Measurements from ENCODE around the gene PPM1B.
"Not testable (repeated sequence)": the region's sequence is repeated elsewhere in the genome, so short reads cannot be mapped to it uniquely, and the experiment has no call there.

The PPM1B gene

GRCh38 chr2:44203542-44203941 lies 34.9 kb downstream of the PPM1B start:
- no peak for TF ChIP-seq CTCF (IDR thresholded peaks at IDR 0.05; ENCODE audit: control insufficient read depth, extremely low read depth, insufficient read depth)
- no peak overlapping the region for H3K4me3 ChIP-seq (ENCODE audit: low read depth, low read length)
- DNase-seq (ENCODE audit: low read depth): no peak

- no peak for TF ChIP-seq CTCF (IDR thresholded peaks at IDR 0.05; ENCODE audit: control insufficient read depth, extremely low read depth, insufficient read depth)
- H3K4me3 ChIP-seq (ENCODE audit: low read depth, low read length): no peak overlapping the region
- DNase-seq (ENCODE audit: low read depth): no peak
Observed at GRCh38 chr2:44205169-44205568, 36.5 kb downstream of the PPM1B start.

DNA sequence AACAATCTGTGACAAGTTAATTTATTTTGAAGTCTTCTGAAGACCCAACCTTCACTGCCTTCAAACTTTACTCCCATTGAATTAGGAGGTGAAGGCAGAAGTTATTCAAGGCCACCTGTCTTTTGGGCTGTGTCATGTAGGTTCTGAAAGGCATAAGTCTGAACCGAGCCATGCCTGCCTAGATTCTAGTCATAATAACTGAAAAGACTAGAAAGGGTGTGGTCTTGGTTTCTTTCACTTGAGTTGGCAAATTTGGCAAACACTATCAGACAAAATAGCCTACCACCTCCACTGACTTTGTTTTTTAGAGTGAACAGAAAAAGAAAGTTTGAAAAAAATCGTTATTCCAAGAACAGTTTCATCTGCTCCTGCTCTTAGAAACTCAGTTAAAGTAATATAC lies 38.4 kb downstream of the PPM1B start:
- DNase-seq (ENCODE audit: low read depth): no peak
- no peak for TF ChIP-seq CTCF (IDR thresholded peaks at IDR 0.05; ENCODE audit: control insufficient read depth, extremely low read depth, insufficient read depth)

DNA sequence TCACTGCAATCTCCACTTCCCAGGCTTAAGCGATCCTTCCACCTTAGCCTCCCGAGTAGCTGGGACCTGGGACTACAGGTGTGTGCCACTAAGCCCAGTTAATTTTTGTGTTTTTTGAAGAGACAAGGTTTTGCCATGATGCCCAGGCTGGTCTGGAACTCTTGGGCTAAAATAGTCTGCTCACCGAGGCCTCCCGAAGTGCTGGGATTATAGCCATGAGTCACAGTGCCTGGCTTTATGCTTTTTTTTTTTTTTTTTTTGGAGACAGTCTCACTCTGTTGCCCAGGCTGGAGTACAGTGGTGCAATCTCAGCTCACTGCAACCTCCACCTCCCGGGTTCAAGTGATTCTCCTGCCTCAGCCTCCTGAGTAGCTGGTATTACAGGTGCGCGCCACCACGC lies 39.0 kb downstream of the PPM1B start:
- not testable (repeated sequence) for DNase-seq (ENCODE audit: low read depth); H3K4me3 ChIP-seq (ENCODE audit: low read depth, low read length)

More for the DNA sequence above, 38.4 kb downstream of the PPM1B start:
- no peak overlapping the region for H3K4me3 ChIP-seq (ENCODE audit: low read depth, low read length)

DNA sequence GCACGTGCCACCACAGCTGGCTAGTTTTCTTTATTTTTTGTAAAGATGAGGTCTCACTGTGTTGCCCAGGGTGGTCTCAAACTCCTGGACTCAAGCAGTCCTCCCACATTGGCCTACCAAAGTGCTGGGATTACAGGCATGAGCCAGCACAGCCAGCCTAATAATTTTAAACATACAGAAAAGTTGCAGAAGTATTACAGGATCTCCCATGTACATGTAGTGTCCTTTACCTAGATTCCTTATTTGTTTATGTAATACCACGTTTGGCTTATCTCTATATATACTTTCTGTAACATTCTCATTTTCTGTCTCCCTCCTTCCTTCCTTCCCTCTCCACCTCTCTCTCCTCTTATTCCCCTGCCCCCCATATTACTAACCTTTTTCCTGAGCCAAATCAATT lies 41.7 kb downstream of the PPM1B start:
- no peak for TF ChIP-seq CTCF (IDR thresholded peaks at IDR 0.05; ENCODE audit: control insufficient read depth, extremely low read depth, insufficient read depth)

DNA sequence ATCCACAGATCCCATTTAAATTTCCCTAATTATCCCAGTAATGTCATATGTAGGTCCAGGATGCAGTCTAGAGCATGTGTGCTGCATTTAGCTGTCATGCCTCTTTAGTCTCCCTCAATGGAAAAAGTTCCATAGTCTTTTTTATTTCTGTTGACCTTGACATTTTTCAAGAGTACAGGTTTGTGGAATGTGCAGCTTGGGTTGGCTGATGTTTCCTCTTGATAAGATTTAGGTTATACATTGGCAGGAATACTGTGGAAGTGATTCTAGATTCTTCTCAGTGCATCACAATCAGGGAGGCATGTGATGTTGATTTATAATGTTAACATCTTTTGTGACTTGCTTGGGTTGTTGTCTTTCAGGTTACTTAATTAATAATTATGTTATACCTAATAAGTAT lies 42.5 kb downstream of the PPM1B start:
- DNase-seq (ENCODE audit: low read depth): no peak
- H3K4me3 ChIP-seq (ENCODE audit: low read depth, low read length): no peak overlapping the region
- TF ChIP-seq CTCF (IDR thresholded peaks at IDR 0.05; ENCODE audit: control insufficient read depth, extremely low read depth, insufficient read depth): no peak

More for the DNA sequence above, 41.7 kb downstream of the PPM1B start:
- H3K4me3 ChIP-seq (ENCODE audit: low read depth, low read length): no peak overlapping the region
- DNase-seq (ENCODE audit: low read depth): no peak

GRCh38 chr2:44212302-44212701 lies 43.6 kb downstream of the PPM1B start:
- no peak overlapping the region for H3K4me3 ChIP-seq (ENCODE audit: low read depth, low read length)
- no peak for TF ChIP-seq CTCF (IDR thresholded peaks at IDR 0.05; ENCODE audit: control insufficient read depth, extremely low read depth, insufficient read depth)
- no peak for DNase-seq (ENCODE audit: low read depth)

Data from LNCaP clone FGC (cell line).